SU-DHL-6 (cell line): ENCODE measurements around the gene RPL6.

ENCODE experiments used
- CTCF ChIP-seq: fragments of 200-600 bp; sonication (generic); IDR thresholded peaks from one replicate; pipeline ENCODE4 v1.5.1; 2017; ENCODE audit warnings: antibody characterized with exemption, mild to moderate bottlenecking, low read length, moderate library complexity; ENCODE audit not compliant: insufficient read depth, poor library complexity, severe bottlenecking
- EZH2phosphoT487 ChIP-seq: fragments of 200-600 bp; sonication (generic), shearing (Covaris generic); conservative IDR thresholded peaks from 2 replicates; pipeline ENCODE4 v1.6.1; 2018; ENCODE audit warnings: mild to moderate bottlenecking, antibody characterized with exemption, low read length, moderate library complexity, mixed read lengths

GRCh38 chr12:112447106-112447505 is 37.7 kb upstream of the RPL6 start:
- TF ChIP-seq CTCF = no peak
- no peak for TF ChIP-seq EZH2phosphoT487
